ENCODE data around the gene GNG8.

GRCh38 chr19:46610851-46611770 lies 24.9 kb downstream of the GNG8 start:
- TF ChIP-seq POLR2A (IDR thresholded peaks at IDR 0.05; ENCODE audit: low read depth, low read length) (peak; percentile 82), TAF1 (IDR thresholded peaks at IDR 0.05; ENCODE audit: borderline replicate concordance, low read depth, low read length) (no peak), POLR2AphosphoS5 (IDR thresholded peaks at IDR 0.05; ENCODE audit: low read depth, low read length) (peak; percentile 88)

Data from GM12892 (cell line).